Caco-2 (cell line): ENCODE data around the gene PPP1CC. TPM values are rescaled to one million over a fixed set of nuclear protein-coding genes. Genes with fewer than 3 reads are reported as not detected.

Source experiments
- BruUV-seq: library from RNA; stranded (reverse); fragments of 400-500 nt; replicated peaks from 2 replicates; lab custom pipeline; 2021; lab: Mats Ljungman, UMichigan
- CTCF ChIA-PET: fragments of 300-600 bp; sonication (Branson Sonifier 250); formaldehyde crosslinking; loops from one replicate; lab custom pipeline; 2022; ENCODE audit warnings: antibody characterized with exemption; lab: Charles Lee
- POLR2A ChIA-PET: fragments of 300-600 bp; sonication (Branson Sonifier 250); formaldehyde crosslinking; loops from one replicate; lab custom pipeline; 2022; ENCODE audit warnings: antibody characterized with exemption; lab: Charles Lee
- DNase-seq, 2 experiments: peaks; one replicate each; pipeline versions ENCODE4 v3.0.0 to v3.0.0-alpha.2; 2020 to 2022
- H3K27me3 ChIP-seq: replicated peaks from 2 replicates; pipeline ENCODE4 v1.6.0; 2011; ENCODE audit warnings: low read length; ENCODE audit not compliant: control insufficient read depth, insufficient read depth
- H3K36me3 ChIP-seq: 2 replicates; pipeline ENCODE4 v1.5.1; 2011; ENCODE audit warnings: low read length; ENCODE audit not compliant: control insufficient read depth, insufficient read depth
- H3K4me1 ChIP-seq: fragments of 250-450 bp; sonication (Bioruptor Pico); 2 replicates; pipeline ENCODE4 v1.5.1; 2020; ENCODE audit warnings: mild to moderate bottlenecking
- H3K4me3 ChIP-seq: 2 replicates; pipeline ENCODE4 v1.5.1; 2011; ENCODE audit warnings: low read depth, mild to moderate bottlenecking, control low read depth, low read length
- H3K9me3 ChIP-seq: fragments of 250-450 bp; sonication (Bioruptor Pico); 2 replicates; pipeline ENCODE4 v1.5.1; 2020; ENCODE audit warnings: mild to moderate bottlenecking, moderate library complexity
- H3K27ac Mint-ChIP-seq: one replicate; pipeline ENCODE4 v1.8.0; 2022; ENCODE audit warnings: mixed read lengths; ENCODE audit not compliant: unreplicated experiment
- H3K27me3 Mint-ChIP-seq: one replicate; pipeline ENCODE4 v1.8.0; 2022; ENCODE audit warnings: mixed read lengths; ENCODE audit not compliant: insufficient read depth, unreplicated experiment
- H3K36me3 Mint-ChIP-seq: one replicate; pipeline ENCODE4 v1.8.0; 2022; ENCODE audit warnings: mild to moderate bottlenecking, mixed read lengths; ENCODE audit not compliant: insufficient read depth, unreplicated experiment
- H3K4me1 Mint-ChIP-seq: one replicate; pipeline ENCODE4 v1.8.0; 2022; ENCODE audit warnings: low read depth, mixed read lengths; ENCODE audit not compliant: unreplicated experiment
- H3K4me3 Mint-ChIP-seq: one replicate; pipeline ENCODE4 v1.8.0; 2022; ENCODE audit warnings: mild to moderate bottlenecking, moderate library complexity, mixed read lengths; ENCODE audit not compliant: unreplicated experiment
- H3K9me3 Mint-ChIP-seq: one replicate; pipeline ENCODE4 v1.8.0; 2022; ENCODE audit warnings: mixed read lengths; ENCODE audit not compliant: unreplicated experiment
- intact Hi-C: fragments of 100-400 bp; cut with micrococcal nuclease; formaldehyde crosslinking; loops from one replicate; pipeline ENCODE4 v1.10.0; 2022; ENCODE audit not compliant: unreplicated experiment
- total RNA-seq: library from RNA; stranded (reverse); gene quantifications from 2 replicates; pipeline ENCODE4 v1.2.3, GENCODE V29; 2022
- TF ChIP-seq, protein P1 (sequence below), 2 experiments: fragments of 200-600 bp in 1 of 2; IDR thresholded peaks; 1 replicate in 1 of 2; 2 replicates in 1 of 2; pipeline versions ENCODE4 v1.5.1 to v1.8.0; 2011 to 2022; ENCODE audit warnings: antibody characterized with exemption in 1 of 2, control low read depth in 1 of 2, inconsistent platforms in 1 of 2, low read depth in 1 of 2, low read length in 1 of 2, mild to moderate bottlenecking in 1 of 2, moderate library complexity in 1 of 2; ENCODE audit not compliant: insufficient read depth in 1 of 2, severe bottlenecking in 1 of 2, unreplicated experiment in 1 of 2

PPP1CC gene
- total RNA-seq, 1 experiment from 2014 or later, result 213 TPM

DNA sequence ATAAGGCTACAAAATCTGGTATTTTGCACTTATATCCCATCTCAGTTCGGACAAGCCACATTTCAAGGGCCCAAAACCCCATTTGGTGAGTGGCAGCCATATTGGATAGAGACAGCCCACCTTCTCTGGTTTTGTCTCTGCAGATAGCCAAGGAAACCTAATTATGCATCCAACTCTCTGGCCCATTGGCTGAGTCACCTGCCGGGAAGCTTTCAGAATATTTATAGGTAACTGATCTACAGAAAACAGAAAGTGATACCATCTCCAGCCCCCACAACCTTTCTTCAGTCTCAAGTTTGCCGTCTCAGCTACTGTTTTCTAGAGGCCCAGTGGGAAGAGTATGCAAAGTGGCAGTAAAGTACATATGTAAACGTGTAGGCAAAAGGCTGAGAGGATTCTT, 33.7 kb upstream of the PPP1CC start:
- H3K9me3 Mint-ChIP-seq, result no peaks in the 10 kb centered on the region
- CTCF ChIA-PET, result interaction anchor here (0.6 kb wide), 1 partner anchor 56 kb away, joined by 4 read pairs; no protein-coding TSS in a partner anchor
- peaks cover 3% of the 10 kb centered on the region for H3K27me3 Mint-ChIP-seq
- H3K9me3 ChIP-seq, result no peaks in the 10 kb centered on the region
- no peaks in the 10 kb centered on the region for H3K36me3 Mint-ChIP-seq
- no peak for DNase-seq
- H3K4me3 ChIP-seq, result no peak overlapping the region
- H3K4me3 Mint-ChIP-seq, result no peak overlapping the region
- TF ChIP-seq, protein P1, sequence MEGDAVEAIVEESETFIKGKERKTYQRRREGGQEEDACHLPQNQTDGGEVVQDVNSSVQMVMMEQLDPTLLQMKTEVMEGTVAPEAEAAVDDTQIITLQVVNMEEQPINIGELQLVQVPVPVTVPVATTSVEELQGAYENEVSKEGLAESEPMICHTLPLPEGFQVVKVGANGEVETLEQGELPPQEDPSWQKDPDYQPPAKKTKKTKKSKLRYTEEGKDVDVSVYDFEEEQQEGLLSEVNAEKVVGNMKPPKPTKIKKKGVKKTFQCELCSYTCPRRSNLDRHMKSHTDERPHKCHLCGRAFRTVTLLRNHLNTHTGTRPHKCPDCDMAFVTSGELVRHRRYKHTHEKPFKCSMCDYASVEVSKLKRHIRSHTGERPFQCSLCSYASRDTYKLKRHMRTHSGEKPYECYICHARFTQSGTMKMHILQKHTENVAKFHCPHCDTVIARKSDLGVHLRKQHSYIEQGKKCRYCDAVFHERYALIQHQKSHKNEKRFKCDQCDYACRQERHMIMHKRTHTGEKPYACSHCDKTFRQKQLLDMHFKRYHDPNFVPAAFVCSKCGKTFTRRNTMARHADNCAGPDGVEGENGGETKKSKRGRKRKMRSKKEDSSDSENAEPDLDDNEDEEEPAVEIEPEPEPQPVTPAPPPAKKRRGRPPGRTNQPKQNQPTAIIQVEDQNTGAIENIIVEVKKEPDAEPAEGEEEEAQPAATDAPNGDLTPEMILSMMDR (IDR thresholded peaks at IDR 0.05; ENCODE audit: insufficient read depth in 1 of 2, low read depth in 1 of 2, low read length in 1 of 2, severe bottlenecking in 1 of 2, unreplicated experiment in 1 of 2), result no peak
- H3K27me3 ChIP-seq, result no peaks in the 10 kb centered on the region; the same call in 1 of the 2 replicates
- no peaks in the 10 kb centered on the region for H3K4me1 Mint-ChIP-seq
- no peak overlapping the region for H3K27ac Mint-ChIP-seq
- intact Hi-C loops, result no loop called here
- H3K36me3 ChIP-seq, result no peaks in the 10 kb centered on the region
- no TSS peak for BruUV-seq
- no peaks in the 10 kb centered on the region for H3K4me1 ChIP-seq
- POLR2A ChIA-PET, result no interaction called here

DNA sequence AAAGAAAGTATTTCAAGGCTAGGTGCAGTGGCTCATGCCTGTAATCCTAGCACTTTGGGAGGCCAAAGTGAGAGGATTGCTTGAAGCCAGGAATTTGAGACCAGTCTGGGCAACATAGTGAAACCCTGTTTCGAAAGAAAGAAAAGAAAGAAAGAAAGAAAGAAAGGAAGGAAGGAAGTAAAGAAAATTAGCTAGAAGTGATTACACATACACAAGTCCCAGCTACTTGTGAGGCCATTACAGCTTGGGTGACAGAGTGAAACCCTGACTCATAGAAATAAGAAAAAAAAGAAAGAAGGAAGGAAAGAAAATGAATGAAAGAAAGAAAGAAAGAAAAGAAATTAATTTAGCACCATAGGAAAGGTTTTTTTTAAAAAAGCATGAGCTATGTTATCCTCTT, 33.3 kb upstream of the PPP1CC start:
- POLR2A ChIA-PET, result no interaction called here
- CTCF ChIA-PET, result interaction anchor here (0.6 kb wide), 1 partner anchor 57 kb away, joined by 4 read pairs; no protein-coding TSS in a partner anchor
- intact Hi-C loops, result no loop called here

DNA sequence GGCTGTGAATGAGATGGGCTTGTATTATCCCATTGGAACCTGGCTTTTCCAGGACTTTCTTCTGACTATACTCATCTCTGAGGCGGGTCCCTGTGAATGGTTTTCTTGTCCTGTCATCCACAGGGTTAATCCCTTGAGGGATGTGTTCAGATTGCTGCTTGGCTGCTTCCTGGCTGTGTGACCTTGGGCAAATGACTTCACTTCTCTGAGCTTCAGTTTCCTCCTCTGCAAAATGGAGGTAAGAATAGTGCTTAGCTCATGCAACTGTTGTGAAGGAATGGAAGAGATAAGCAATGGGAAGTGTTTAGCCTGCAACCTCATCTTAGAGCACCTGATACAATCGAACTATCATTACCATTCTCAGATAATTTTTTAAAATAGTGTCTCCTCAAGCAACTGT, 32.1 kb upstream of the PPP1CC start:
- CTCF ChIA-PET, result no interaction called here

More for the DNA sequence above, 33.3 kb upstream of the PPP1CC start:
- TF ChIP-seq, protein P1 (IDR thresholded peaks at IDR 0.05; ENCODE audit: insufficient read depth in 1 of 2, low read depth in 1 of 2, low read length in 1 of 2, severe bottlenecking in 1 of 2, unreplicated experiment in 1 of 2), result no peak
- no TSS peak for BruUV-seq
- H3K4me3 Mint-ChIP-seq, result no peak overlapping the region
- peaks cover 3% of the 10 kb centered on the region for H3K27me3 Mint-ChIP-seq
- DNase-seq, result no peak
- Histone ChIP-seq H3K4me3 (no peak overlapping the region), H3K9me3 (no peaks in the 10 kb centered on the region), H3K4me1 (no peaks in the 10 kb centered on the region), H3K36me3 (no peaks in the 10 kb centered on the region), H3K27me3 (no peaks in the 10 kb centered on the region; the same call in 1 of the 2 replicates)
- H3K36me3 Mint-ChIP-seq, result no peaks in the 10 kb centered on the region
- no peak overlapping the region for H3K27ac Mint-ChIP-seq
- H3K4me1 Mint-ChIP-seq, result no peaks in the 10 kb centered on the region
- H3K9me3 Mint-ChIP-seq, result no peaks in the 10 kb centered on the region

More for the DNA sequence above, 32.1 kb upstream of the PPP1CC start:
- DNase-seq, result no peak
- Histone ChIP-seq H3K4me1 (no peaks in the 10 kb centered on the region), H3K4me3 (no peak overlapping the region), H3K9me3 (no peaks in the 10 kb centered on the region), H3K27me3 (no peaks in the 10 kb centered on the region; the same call in 1 of the 2 replicates), H3K36me3 (no peaks in the 10 kb centered on the region)
- no peaks in the 10 kb centered on the region for H3K9me3 Mint-ChIP-seq
- no peak overlapping the region for H3K27ac Mint-ChIP-seq
- no TSS peak for BruUV-seq
- H3K4me3 Mint-ChIP-seq, result no peak overlapping the region
- POLR2A ChIA-PET, result no interaction called here
- intact Hi-C loops, result no loop called here
- TF ChIP-seq, protein P1 (IDR thresholded peaks at IDR 0.05; ENCODE audit: insufficient read depth in 1 of 2, low read depth in 1 of 2, low read length in 1 of 2, severe bottlenecking in 1 of 2, unreplicated experiment in 1 of 2), result no peak
- H3K4me1 Mint-ChIP-seq, result no peaks in the 10 kb centered on the region
- no peaks in the 10 kb centered on the region for H3K36me3 Mint-ChIP-seq
- H3K27me3 Mint-ChIP-seq, result peaks cover 3% of the 10 kb centered on the region
